HCT116 (cell line): ENCODE data around the gene SMARCB1. TPM values are rescaled to one million over a fixed set of nuclear protein-coding genes. Genes with fewer than 3 reads are reported as not detected.

Experiments used
- ATAC-seq: fragments of 200-7000 bp; cut with Tn5 transposase; 2 replicates; pipeline ENCODE4 v1.9.1; 2020; ENCODE audit warnings: mild to moderate bottlenecking, moderate library complexity
- BruUV-seq: library from RNA; stranded (reverse); fragments of 400-500 nt; replicated peaks from 2 replicates; lab custom pipeline; 2021; lab: Mats Ljungman, UMichigan
- CTCF ChIA-PET: fragments of 300-600 bp; sonication (Branson Sonifier 250); formaldehyde crosslinking; loops from one replicate; lab custom pipeline; 2021; ENCODE audit warnings: antibody characterized with exemption; lab: Charles Lee
- POLR2A ChIA-PET: fragments of 300-600, 350-600 bp; sonication (Branson Sonifier 250); formaldehyde crosslinking; loops from one replicate; lab custom pipeline; 2021; ENCODE audit warnings: antibody characterized with exemption; lab: Charles Lee
- RAD21 ChIA-PET, 2 experiments: fragments of 300-600 bp; sonication (Branson Sonifier 250); formaldehyde crosslinking; loops; one replicate each; lab custom pipeline; 2023; ENCODE audit warnings: low total read pairs in 2 of 2; ENCODE audit not compliant: uncharacterized antibody in 2 of 2, unreplicated experiment in 2 of 2, low non-redundant PET in 1 of 2; lab: Charles Lee
- DNase-seq: peaks from one replicate; pipeline ENCODE4 v3.0.0-alpha.2; 2010; ENCODE audit warnings: low read depth, low spot score
- H2AFZ ChIP-seq: fragments of 200-600 bp; shearing (Covaris generic), sonication (generic); 2 replicates; pipeline ENCODE4 v1.6.1; 2017; ENCODE audit warnings: low read depth, mixed run types, mixed read lengths, antibody characterized with exemption, low read length; ENCODE audit not compliant: poor library complexity, severe bottlenecking
- H3K27ac ChIP-seq: 2 replicates; pipeline ENCODE4 v1.5.1; 2012; ENCODE audit warnings: low read depth, low read length
- H3K27me3 ChIP-seq: fragments of 200-600 bp; sonication (generic); 2 replicates; pipeline ENCODE4 v1.6.1; 2016; ENCODE audit warnings: mixed run types, low read length, mixed read lengths; ENCODE audit not compliant: insufficient read depth
- H3K36me3 ChIP-seq, 2 experiments: fragments of 200-500 bp in 1 of 2; fragments of 200-600 bp in 1 of 2; sonication (Bioruptor generic) in 1 of 2; sonication (generic) in 1 of 2; 2 replicates each; pipeline versions ENCODE4 v1.5.1 to v1.6.1; 2014 to 2016; ENCODE audit warnings: low read length in 2 of 2, inconsistent platforms in 1 of 2, mixed read lengths in 1 of 2, mixed run types in 1 of 2; ENCODE audit not compliant: insufficient read depth in 2 of 2, control insufficient read depth in 1 of 2
- H3K4me1 ChIP-seq, 2 experiments: fragments of 200-600 bp in 1 of 2; sonication (generic) in 1 of 2; 2 replicates each; pipeline versions ENCODE4 v1.5.1 to v1.6.1; 2012 to 2017; ENCODE audit warnings: low read length in 2 of 2, inconsistent platforms in 1 of 2, mild to moderate bottlenecking in 1 of 2, mixed read lengths in 1 of 2, mixed run types in 1 of 2, moderate library complexity in 1 of 2; ENCODE audit not compliant: insufficient read depth in 2 of 2, control insufficient read depth in 1 of 2
- H3K4me2 ChIP-seq: fragments of 200-600 bp; sonication (generic); 2 replicates; pipeline ENCODE4 v1.6.1; 2017; ENCODE audit warnings: mixed run types, low read length, mixed read lengths
- H3K4me3 ChIP-seq, 2 experiments: fragments of 200-600 bp in 1 of 2; sonication (generic) in 1 of 2; replicated peaks in 1 of 2; 2 replicates each; pipeline ENCODE4 v1.5.1; 2011 to 2016; ENCODE audit warnings: low read length in 2 of 2, control low read depth in 1 of 2, low read depth in 1 of 2, mild to moderate bottlenecking in 1 of 2, mixed read lengths in 1 of 2, mixed run types in 1 of 2
- H3K79me2 ChIP-seq: fragments of 200-600 bp; sonication (generic); 2 replicates; pipeline ENCODE4 v1.6.1; 2017; ENCODE audit warnings: mild to moderate bottlenecking, mixed run types, low read length, moderate library complexity, mixed read lengths; ENCODE audit not compliant: insufficient read depth
- H3K9ac ChIP-seq: fragments of 200-600 bp; sonication (generic); 2 replicates; pipeline ENCODE4 v1.6.1; 2016; ENCODE audit warnings: low read length, mixed read lengths
- H3K9me2 ChIP-seq: fragments of 200-600 bp; sonication (generic), shearing (Covaris generic); 2 replicates; pipeline ENCODE4 v1.6.1; 2017; ENCODE audit warnings: mixed run types, mild to moderate bottlenecking, moderate library complexity; ENCODE audit not compliant: insufficient read depth
- H3K9me3 ChIP-seq, 2 experiments: fragments of 200-500 bp in 1 of 2; fragments of 200-600 bp in 1 of 2; sonication (Bioruptor generic) in 1 of 2; sonication (generic) in 1 of 2; 2 replicates each; pipeline ENCODE4 v1.6.1; 2014 to 2017; ENCODE audit warnings: low read length in 2 of 2, mixed read lengths in 2 of 2, inconsistent platforms in 1 of 2, low read depth in 1 of 2, mild to moderate bottlenecking in 1 of 2, mixed run types in 1 of 2, moderate library complexity in 1 of 2; ENCODE audit not compliant: control insufficient read depth in 1 of 2, insufficient read depth in 1 of 2
- H4K20me1 ChIP-seq: fragments of 200-600 bp; sonication (generic), shearing (Covaris generic); 2 replicates; pipeline ENCODE4 v1.6.1; 2017; ENCODE audit warnings: mixed run types, mild to moderate bottlenecking, moderate library complexity; ENCODE audit not compliant: insufficient read depth
- EZH2phosphoT487 ChIP-seq: fragments of 200-600 bp; IDR thresholded peaks from 2 replicates; pipeline ENCODE4 v1.6.1; 2018; ENCODE audit warnings: antibody characterized with exemption, borderline replicate concordance
- FOSL1 ChIP-seq: IDR thresholded peaks from 2 replicates; pipeline ENCODE4 v1.6.1; 2012; ENCODE audit warnings: low read depth
- POLR2A ChIP-seq: IDR thresholded peaks from 2 replicates; pipeline ENCODE4 v1.7.0; 2011; ENCODE audit warnings: borderline replicate concordance; ENCODE audit not compliant: insufficient read depth, insufficient read length; ENCODE audit errors: extremely low read depth
- POLR2AphosphoS5 ChIP-seq: IDR thresholded peaks from 2 replicates; pipeline ENCODE4 v1.6.1; 2011; ENCODE audit warnings: mild to moderate bottlenecking, low read depth, low read length, moderate library complexity
- SIN3A ChIP-seq: IDR thresholded peaks from 2 replicates; pipeline ENCODE4 v1.6.1; 2012; ENCODE audit warnings: low read depth
- SP1 ChIP-seq: IDR thresholded peaks from 2 replicates; pipeline ENCODE4 v1.6.1; 2012; ENCODE audit warnings: low read depth
- SRF ChIP-seq: IDR thresholded peaks from 2 replicates; pipeline ENCODE4 v1.6.1; 2012; ENCODE audit warnings: low read depth
- TCF7L2 ChIP-seq: IDR thresholded peaks from 2 replicates; pipeline ENCODE4 v1.7.0; 2011; ENCODE audit warnings: borderline replicate concordance, inconsistent platforms; ENCODE audit not compliant: insufficient read depth, insufficient read length; ENCODE audit errors: extremely low read depth
- ZFX ChIP-seq: fragments of 450-650 bp; IDR thresholded peaks from 2 replicates; pipeline ENCODE4 v1.6.1; 2017
- intact Hi-C: fragments of 100-400 bp; cut with micrococcal nuclease; formaldehyde crosslinking; loops from 2 replicates; pipeline ENCODE4 v1.10.0; 2022
- total RNA-seq: library from RNA; stranded (reverse); gene quantifications from one replicate; pipeline ENCODE4 v1.2.1, GENCODE V29; 2021; ENCODE audit not compliant: unreplicated experiment
- TF ChIP-seq, protein P1 (sequence below), 3 experiments: fragments of 200-600 bp in 1 of 3; sonication (generic) in 1 of 3; IDR thresholded peaks in 2 of 3; conservative IDR thresholded peaks in 1 of 3; 2 replicates each; pipeline ENCODE4 v1.5.1; 2012 to 2017; ENCODE audit warnings: low read depth in 2 of 3, low read length in 2 of 3, antibody characterized with exemption in 1 of 3, borderline replicate concordance in 1 of 3, control low read depth in 1 of 3, mild to moderate bottlenecking in 1 of 3, mixed read lengths in 1 of 3, mixed run types in 1 of 3, moderate library complexity in 1 of 3; ENCODE audit not compliant: insufficient read depth in 1 of 3
- TF ChIP-seq, protein P2 (sequence below): IDR thresholded peaks from 2 replicates; pipeline ENCODE4 v1.6.1; 2012; ENCODE audit warnings: low read depth
- TF ChIP-seq, protein P3 (sequence below): IDR thresholded peaks from 2 replicates; pipeline ENCODE4 v1.6.1; 2012

SMARCB1 gene
- total RNA-seq, 1 experiment from 2014 or later: 101 TPM

DNA sequence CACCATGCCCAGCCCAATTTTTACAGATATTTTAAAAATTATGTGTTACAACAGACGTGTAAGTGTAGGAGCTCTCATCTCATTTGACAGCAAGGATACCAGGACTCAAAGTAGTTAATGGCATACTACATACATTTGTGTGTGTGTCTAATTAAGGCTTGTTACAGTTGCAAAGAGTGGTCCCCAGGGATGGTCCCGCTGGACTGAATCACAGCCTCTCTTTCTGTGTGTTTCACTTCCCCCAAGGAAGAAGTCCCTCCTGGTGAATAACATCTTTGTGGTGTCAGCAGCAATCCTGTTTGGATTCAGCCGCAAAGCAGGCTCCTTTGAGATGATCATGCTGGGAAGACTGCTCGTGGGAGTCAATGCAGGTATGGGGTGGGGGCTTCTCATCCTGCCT is 88.1 kb downstream of the SMARCB1 start:
- no peaks in the 10 kb centered on the region for H3K4me1 ChIP-seq
- RAD21 ChIA-PET: no interaction called here
- no peaks in the 10 kb centered on the region for H4K20me1 ChIP-seq
- ATAC-seq (no peak), DNase-seq (no peak)
- no peak overlapping the region for H3K9ac ChIP-seq
- H3K36me3 ChIP-seq: peaks cover 0 to 2% of the 10 kb centered on the region in 2 experiments; a peak in 1 of 4 replicates
- POLR2A ChIA-PET: no interaction called here
- H3K79me2 ChIP-seq: no peaks in the 10 kb centered on the region
- no peak overlapping the region for H3K27ac ChIP-seq
- H3K9me2 ChIP-seq: no peaks in the 10 kb centered on the region
- H2AFZ ChIP-seq: no peak overlapping the region
- no peak overlapping the region for H3K4me3 ChIP-seq
- TF ChIP-seq POLR2AphosphoS5 (no peak), ZFX (no peak), SIN3A (no peak), SP1 (no peak), POLR2A (no peak)
- TF ChIP-seq, protein P1, sequence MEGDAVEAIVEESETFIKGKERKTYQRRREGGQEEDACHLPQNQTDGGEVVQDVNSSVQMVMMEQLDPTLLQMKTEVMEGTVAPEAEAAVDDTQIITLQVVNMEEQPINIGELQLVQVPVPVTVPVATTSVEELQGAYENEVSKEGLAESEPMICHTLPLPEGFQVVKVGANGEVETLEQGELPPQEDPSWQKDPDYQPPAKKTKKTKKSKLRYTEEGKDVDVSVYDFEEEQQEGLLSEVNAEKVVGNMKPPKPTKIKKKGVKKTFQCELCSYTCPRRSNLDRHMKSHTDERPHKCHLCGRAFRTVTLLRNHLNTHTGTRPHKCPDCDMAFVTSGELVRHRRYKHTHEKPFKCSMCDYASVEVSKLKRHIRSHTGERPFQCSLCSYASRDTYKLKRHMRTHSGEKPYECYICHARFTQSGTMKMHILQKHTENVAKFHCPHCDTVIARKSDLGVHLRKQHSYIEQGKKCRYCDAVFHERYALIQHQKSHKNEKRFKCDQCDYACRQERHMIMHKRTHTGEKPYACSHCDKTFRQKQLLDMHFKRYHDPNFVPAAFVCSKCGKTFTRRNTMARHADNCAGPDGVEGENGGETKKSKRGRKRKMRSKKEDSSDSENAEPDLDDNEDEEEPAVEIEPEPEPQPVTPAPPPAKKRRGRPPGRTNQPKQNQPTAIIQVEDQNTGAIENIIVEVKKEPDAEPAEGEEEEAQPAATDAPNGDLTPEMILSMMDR (IDR thresholded peaks at IDR 0.05 in 2 of 3, conservative IDR thresholded peaks at IDR 0.05 in 1 of 3; ENCODE audit: borderline replicate concordance in 1 of 3, insufficient read depth in 1 of 3, low read depth in 2 of 3, low read length in 2 of 3): no peak
- CTCF ChIA-PET: no interaction called here
- intact Hi-C loops: no loop called here
- H3K27me3 ChIP-seq: no peaks in the 10 kb centered on the region
- no peak overlapping the region for H3K4me2 ChIP-seq
- H3K9me3 ChIP-seq: no peaks in the 10 kb centered on the region
- BruUV-seq: no TSS peak

DNA sequence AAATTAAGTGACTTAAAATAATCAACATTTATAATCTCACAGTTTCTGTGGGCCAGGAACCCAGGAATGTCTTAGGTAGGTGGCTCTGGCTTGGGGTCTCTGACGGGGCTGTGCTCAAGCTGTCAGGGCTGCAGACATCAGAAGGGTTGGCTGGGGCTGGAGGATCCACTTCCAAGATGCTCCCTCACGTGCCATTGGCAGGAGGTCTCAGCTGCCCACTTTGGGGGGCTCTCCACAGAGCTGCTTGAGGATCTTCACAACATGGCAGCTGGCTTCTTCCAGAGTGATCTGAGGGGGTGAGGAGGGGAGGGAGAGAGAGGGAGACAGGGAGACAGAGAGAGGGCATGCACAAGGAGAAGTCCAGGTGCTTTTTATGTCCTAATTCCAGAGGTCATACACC is 89.0 kb downstream of the SMARCB1 start:
- no peak overlapping the region for H3K4me2 ChIP-seq
- ChIA-PET POLR2A (no interaction called here), RAD21 (no interaction called here), CTCF (no interaction called here)
- H3K36me3 ChIP-seq: no peaks in the 10 kb centered on the region; a peak in 1 of 4 replicates
- H2AFZ ChIP-seq: no peak overlapping the region
- no peak overlapping the region for H3K9ac ChIP-seq
- TF ChIP-seq EZH2phosphoT487 (no peak), FOSL1 (no peak), SRF (no peak), TCF7L2 (no peak)
- TF ChIP-seq, protein P2, sequence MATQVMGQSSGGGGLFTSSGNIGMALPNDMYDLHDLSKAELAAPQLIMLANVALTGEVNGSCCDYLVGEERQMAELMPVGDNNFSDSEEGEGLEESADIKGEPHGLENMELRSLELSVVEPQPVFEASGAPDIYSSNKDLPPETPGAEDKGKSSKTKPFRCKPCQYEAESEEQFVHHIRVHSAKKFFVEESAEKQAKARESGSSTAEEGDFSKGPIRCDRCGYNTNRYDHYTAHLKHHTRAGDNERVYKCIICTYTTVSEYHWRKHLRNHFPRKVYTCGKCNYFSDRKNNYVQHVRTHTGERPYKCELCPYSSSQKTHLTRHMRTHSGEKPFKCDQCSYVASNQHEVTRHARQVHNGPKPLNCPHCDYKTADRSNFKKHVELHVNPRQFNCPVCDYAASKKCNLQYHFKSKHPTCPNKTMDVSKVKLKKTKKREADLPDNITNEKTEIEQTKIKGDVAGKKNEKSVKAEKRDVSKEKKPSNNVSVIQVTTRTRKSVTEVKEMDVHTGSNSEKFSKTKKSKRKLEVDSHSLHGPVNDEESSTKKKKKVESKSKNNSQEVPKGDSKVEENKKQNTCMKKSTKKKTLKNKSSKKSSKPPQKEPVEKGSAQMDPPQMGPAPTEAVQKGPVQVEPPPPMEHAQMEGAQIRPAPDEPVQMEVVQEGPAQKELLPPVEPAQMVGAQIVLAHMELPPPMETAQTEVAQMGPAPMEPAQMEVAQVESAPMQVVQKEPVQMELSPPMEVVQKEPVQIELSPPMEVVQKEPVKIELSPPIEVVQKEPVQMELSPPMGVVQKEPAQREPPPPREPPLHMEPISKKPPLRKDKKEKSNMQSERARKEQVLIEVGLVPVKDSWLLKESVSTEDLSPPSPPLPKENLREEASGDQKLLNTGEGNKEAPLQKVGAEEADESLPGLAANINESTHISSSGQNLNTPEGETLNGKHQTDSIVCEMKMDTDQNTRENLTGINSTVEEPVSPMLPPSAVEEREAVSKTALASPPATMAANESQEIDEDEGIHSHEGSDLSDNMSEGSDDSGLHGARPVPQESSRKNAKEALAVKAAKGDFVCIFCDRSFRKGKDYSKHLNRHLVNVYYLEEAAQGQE: no peak
- TF ChIP-seq, protein P3, sequence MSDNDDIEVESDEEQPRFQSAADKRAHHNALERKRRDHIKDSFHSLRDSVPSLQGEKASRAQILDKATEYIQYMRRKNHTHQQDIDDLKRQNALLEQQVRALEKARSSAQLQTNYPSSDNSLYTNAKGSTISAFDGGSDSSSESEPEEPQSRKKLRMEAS: no peak
- intact Hi-C loops: no loop called here
- DNase-seq (no peak), ATAC-seq (no peak)
- no peaks in the 10 kb centered on the region for H3K9me2 ChIP-seq
- H3K4me3 ChIP-seq: no peak overlapping the region
- H3K9me3 ChIP-seq: no peaks in the 10 kb centered on the region
- BruUV-seq: no TSS peak
- H3K27me3 ChIP-seq: no peaks in the 10 kb centered on the region
- H3K79me2 ChIP-seq: no peaks in the 10 kb centered on the region
- no peak overlapping the region for H3K27ac ChIP-seq
- H4K20me1 ChIP-seq: no peaks in the 10 kb centered on the region
- H3K4me1 ChIP-seq: no peaks in the 10 kb centered on the region
